Measurements from ENCODE around the gene YPEL5. TPM values are rescaled to one million over a fixed set of nuclear protein-coding genes. Genes with fewer than 3 reads are reported as not detected.

The YPEL5 gene
- total and polyA plus RNA-seq, 10 of the 15 experiments (the other 5 are each of a cell fraction or from before 2014, with no cell fraction given) = 18.8 to 47.3 (median 21.7) TPM

DNA sequence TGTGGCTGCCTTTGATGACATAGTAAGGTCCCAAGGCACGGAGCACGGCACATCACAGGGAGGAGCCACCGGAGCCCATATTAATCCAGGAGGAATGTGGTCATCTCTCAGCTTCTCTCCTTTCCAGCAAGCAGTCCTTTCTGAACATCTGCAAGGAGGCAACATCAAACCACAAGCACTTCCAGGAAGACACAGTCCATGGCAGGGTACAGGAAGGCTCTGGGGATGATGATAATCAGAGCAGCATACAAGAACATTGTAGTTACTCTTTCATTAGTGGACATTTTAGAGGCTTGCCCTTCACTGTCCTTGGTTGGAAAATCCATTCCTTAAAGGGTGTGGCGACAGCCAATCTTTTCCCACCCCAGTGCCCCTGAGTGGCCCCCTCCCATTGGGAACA lies 31.1 kb downstream of the YPEL5 start:
- Histone ChIP-seq H3K27me3 (replicated peaks in 1 of 2; ENCODE audit: control insufficient read depth in 2 of 2, insufficient read depth in 2 of 2, low read length in 1 of 2) (no peaks in the 10 kb centered on the region; a peak in 1 of 4 replicates), H2AFZ (ENCODE audit: control insufficient read depth, low read depth, low read length) (no peak overlapping the region), H3K4me3 (no peak overlapping the region), H3K9me3 (replicated peaks; ENCODE audit: control insufficient read depth, insufficient read depth, low read length) (no peaks in the 10 kb centered on the region), H3K4me1 (ENCODE audit: control insufficient read depth, insufficient read depth, low read length) (no peaks in the 10 kb centered on the region), H3K9ac (ENCODE audit: control insufficient read depth, insufficient read depth, low read length) (no peak overlapping the region), H3K4me2 (ENCODE audit: control insufficient read depth, insufficient read depth) (no peak overlapping the region), H3K79me2 (ENCODE audit: control insufficient read depth, insufficient read depth, low read length) (no peaks in the 10 kb centered on the region), H3K27ac (ENCODE audit: control insufficient read depth, insufficient read depth) (no peak overlapping the region), H4K20me1 (ENCODE audit: control insufficient read depth, insufficient read depth) (no peaks in the 10 kb centered on the region), H3K36me3 (ENCODE audit: control insufficient read depth in 2 of 2, insufficient read depth in 2 of 2, low read length in 1 of 2) (no peaks in the 10 kb centered on the region)
- SMC1A ChIA-PET (ENCODE audit: uncharacterized antibody, unreplicated experiment) = no interaction called here
- DNase-seq (ENCODE audit: low read depth, low spot score) = no peak
- intact Hi-C loops (cut with micrococcal nuclease; ENCODE audit: unreplicated experiment) (no loop called here), in situ Hi-C loops (cut with MboI) (no loop called here)
- RAD21 ChIA-PET (ENCODE audit: unreplicated experiment) = no interaction called here
- BruUV-seq (replicated peaks) = no TSS peak
- CTCF ChIA-PET = interaction anchor here (5.5 kb wide), 1 partner anchor 13 kb away, joined by 23 read pairs; no protein-coding TSS in a partner anchor
- FAIRE-seq = no peak
- no peak for ATAC-seq
- WGBS (ENCODE audit: insufficient coverage, insufficient replicate concordance, low lambda C conversion rate, missing lambda C conversion rate) = 73% methylated on average over 4 of the region's 4 CpGs
- TF ChIP-seq NKRF (conservative IDR thresholded peaks at IDR 0.05) (no peak), BCL11A (IDR thresholded peaks at IDR 0.05; ENCODE audit: low read depth, low read length) (no peak), SREBF2 (IDR thresholded peaks at IDR 0.05; ENCODE audit: low read length) (no peak), RB1 (IDR thresholded peaks at IDR 0.05; ENCODE audit: borderline replicate concordance) (no peak), MYC (IDR thresholded peaks at IDR 0.05; ENCODE audit: insufficient read depth, insufficient read length, insufficient replicate concordance, low read length, severe bottlenecking) (no peak), TAF1 (IDR thresholded peaks at IDR 0.05; ENCODE audit: borderline replicate concordance, low read depth, low read length) (no peak), KDM1A (IDR thresholded peaks at IDR 0.05; ENCODE audit: borderline replicate concordance) (no peak), ZNF24 (IDR thresholded peaks at IDR 0.05) (no peak), EP300 (IDR thresholded peaks at IDR 0.05; ENCODE audit: borderline replicate concordance in 1 of 2, control insufficient read depth in 1 of 2, low read depth in 2 of 2, low read length in 2 of 2) (no peak), SIX5 (IDR thresholded peaks at IDR 0.05; ENCODE audit: low read depth, low read length, severe bottlenecking) (no peak), SMC3 (IDR thresholded peaks at IDR 0.05; ENCODE audit: borderline replicate concordance, low read length) (no peak)
- TF ChIP-seq, protein P1, sequence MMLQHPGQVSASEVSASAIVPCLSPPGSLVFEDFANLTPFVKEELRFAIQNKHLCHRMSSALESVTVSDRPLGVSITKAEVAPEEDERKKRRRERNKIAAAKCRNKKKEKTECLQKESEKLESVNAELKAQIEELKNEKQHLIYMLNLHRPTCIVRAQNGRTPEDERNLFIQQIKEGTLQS (IDR thresholded peaks at IDR 0.05; ENCODE audit: borderline replicate concordance, extremely low read depth, low read depth, low read length) = no peak
- POLR2A ChIA-PET = no interaction called here

All from GM12878 (cell line).